SK-N-SH treated with all-trans-retinoic acid at 6 μM for 48 hours (cell line): ENCODE results near the gene MNAT1.

ENCODE experiments used
- ATAC-seq: fragments of 200-7000 bp; cut with Tn5 transposase; 3 replicates; pipeline ENCODE4 v1.9.1; 2020; ENCODE audit warnings: mild to moderate bottlenecking, moderate library complexity
- BACH2 ChIP-seq: fragments of 250-450 bp; sonication (Bioruptor Pico); IDR thresholded peaks from 2 replicates; pipeline ENCODE4 v1.9.0; 2021; ENCODE audit warnings: mild to moderate bottlenecking, borderline replicate concordance
- CSDC2 ChIP-seq: fragments of 250-450 bp; sonication (Bioruptor Pico); IDR thresholded peaks from 2 replicates; pipeline ENCODE4 v1.5.0; 2020; ENCODE audit warnings: mild to moderate bottlenecking, moderate library complexity
- CSRNP3 ChIP-seq: fragments of 250-450 bp; sonication (Bioruptor Pico); IDR thresholded peaks from 2 replicates; pipeline ENCODE4 v1.5.1; 2021; ENCODE audit warnings: mild to moderate bottlenecking, moderate library complexity
- ESRRG ChIP-seq: fragments of 250-450 bp; sonication (Bioruptor Pico); IDR thresholded peaks from 2 replicates; pipeline ENCODE4 v1.6.1; 2021; ENCODE audit warnings: mild to moderate bottlenecking
- GLIS3 ChIP-seq: fragments of 250-450 bp; sonication (Bioruptor Pico); IDR thresholded peaks from 2 replicates; pipeline ENCODE4 v1.5.0; 2020; ENCODE audit warnings: mild to moderate bottlenecking, moderate library complexity
- ISL1 ChIP-seq: fragments of 250-450 bp; sonication (Bioruptor Pico); IDR thresholded peaks from 2 replicates; pipeline ENCODE4 v2.1.2; 2022; ENCODE audit warnings: mild to moderate bottlenecking, moderate library complexity
- RARB ChIP-seq: fragments of 250-450 bp; sonication (Bioruptor Pico); IDR thresholded peaks from 2 replicates; pipeline ENCODE4 v1.8.0; 2021; ENCODE audit warnings: mild to moderate bottlenecking, moderate library complexity
- SNAI2 ChIP-seq: fragments of 250-450 bp; sonication (Bioruptor Pico); IDR thresholded peaks from 2 replicates; pipeline ENCODE4 v1.5.0; 2020; ENCODE audit warnings: mild to moderate bottlenecking, moderate library complexity
- TCF4 ChIP-seq: fragments of 250-450 bp; sonication (Bioruptor Pico); IDR thresholded peaks from 2 replicates; pipeline ENCODE4 v1.8.0; 2021; ENCODE audit warnings: mild to moderate bottlenecking, moderate library complexity, borderline replicate concordance
- TOX ChIP-seq: fragments of 250-450 bp; sonication (Bioruptor Pico); IDR thresholded peaks from 2 replicates; pipeline ENCODE4 v1.8.0; 2021; ENCODE audit warnings: mild to moderate bottlenecking, moderate library complexity, borderline replicate concordance
- TSHZ2 ChIP-seq: fragments of 250-450 bp; sonication (Bioruptor Pico); IDR thresholded peaks from 2 replicates; pipeline ENCODE4 v1.5.0; 2020; ENCODE audit warnings: mild to moderate bottlenecking, moderate library complexity
- ZC3H10 ChIP-seq: fragments of 250-450 bp; sonication (Bioruptor Pico); IDR thresholded peaks from 2 replicates; pipeline ENCODE4 v1.5.1; 2021; ENCODE audit warnings: mild to moderate bottlenecking, moderate library complexity
- ZFP3 ChIP-seq: fragments of 250-450 bp; sonication (Bioruptor Pico); IDR thresholded peaks from 2 replicates; pipeline ENCODE4 v1.5.0; 2020; ENCODE audit warnings: mild to moderate bottlenecking, moderate library complexity
- TF ChIP-seq, protein P1 (sequence below): fragments of 250-450 bp; sonication (Bioruptor Pico); IDR thresholded peaks from 2 replicates; pipeline ENCODE4 v1.8.0; 2020; ENCODE audit warnings: mild to moderate bottlenecking, moderate library complexity, borderline replicate concordance
- TF ChIP-seq, protein P2 (sequence below): fragments of 250-450 bp; sonication (Bioruptor Pico); IDR thresholded peaks from 2 replicates; pipeline ENCODE4 v1.8.0; 2021; ENCODE audit warnings: low read depth, mild to moderate bottlenecking, moderate library complexity, borderline replicate concordance

The MNAT1 gene

DNA sequence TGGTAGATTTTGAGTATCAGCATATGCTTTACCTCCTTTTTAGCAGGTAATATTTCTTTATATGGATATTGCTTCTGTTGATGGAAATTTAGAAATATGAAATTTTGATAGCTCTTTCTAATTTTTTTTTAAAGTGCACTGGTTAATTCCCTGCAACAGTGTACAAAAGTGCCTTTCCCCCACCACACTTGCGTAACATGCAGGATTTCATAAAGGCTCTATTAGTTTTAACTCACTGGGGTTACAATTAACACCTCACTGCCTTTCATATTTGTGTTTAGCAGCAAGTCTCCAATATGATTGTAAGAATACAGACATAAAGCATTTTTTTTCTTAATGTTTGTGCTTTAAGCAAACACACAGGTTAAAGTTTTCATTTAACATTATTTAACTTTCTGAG, 25.6 kb downstream of the MNAT1 start:
- ATAC-seq, result no peak

GRCh38 chr14:60760644-60761364, 26.2 kb downstream of the MNAT1 start:
- ATAC-seq, result no peak
- TF ChIP-seq, protein P1, sequence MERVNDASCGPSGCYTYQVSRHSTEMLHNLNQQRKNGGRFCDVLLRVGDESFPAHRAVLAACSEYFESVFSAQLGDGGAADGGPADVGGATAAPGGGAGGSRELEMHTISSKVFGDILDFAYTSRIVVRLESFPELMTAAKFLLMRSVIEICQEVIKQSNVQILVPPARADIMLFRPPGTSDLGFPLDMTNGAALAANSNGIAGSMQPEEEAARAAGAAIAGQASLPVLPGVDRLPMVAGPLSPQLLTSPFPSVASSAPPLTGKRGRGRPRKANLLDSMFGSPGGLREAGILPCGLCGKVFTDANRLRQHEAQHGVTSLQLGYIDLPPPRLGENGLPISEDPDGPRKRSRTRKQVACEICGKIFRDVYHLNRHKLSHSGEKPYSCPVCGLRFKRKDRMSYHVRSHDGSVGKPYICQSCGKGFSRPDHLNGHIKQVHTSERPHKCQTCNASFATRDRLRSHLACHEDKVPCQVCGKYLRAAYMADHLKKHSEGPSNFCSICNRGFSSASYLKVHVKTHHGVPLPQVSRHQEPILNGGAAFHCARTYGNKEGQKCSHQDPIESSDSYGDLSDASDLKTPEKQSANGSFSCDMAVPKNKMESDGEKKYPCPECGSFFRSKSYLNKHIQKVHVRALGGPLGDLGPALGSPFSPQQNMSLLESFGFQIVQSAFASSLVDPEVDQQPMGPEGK (CRISPR knock-in tag), result no peak
- TF ChIP-seq RARB (CRISPR knock-in tag) (no peak), SNAI2 (CRISPR knock-in tag) (no peak), CSRNP3 (CRISPR knock-in tag) (no peak), TSHZ2 (CRISPR knock-in tag) (no peak), GLIS3 (CRISPR knock-in tag) (no peak), TCF4 (CRISPR knock-in tag) (no peak), BACH2 (CRISPR knock-in tag) (no peak), ZFP3 (no peak), ESRRG (CRISPR knock-in tag) (no peak)
- TF ChIP-seq, protein P2, sequence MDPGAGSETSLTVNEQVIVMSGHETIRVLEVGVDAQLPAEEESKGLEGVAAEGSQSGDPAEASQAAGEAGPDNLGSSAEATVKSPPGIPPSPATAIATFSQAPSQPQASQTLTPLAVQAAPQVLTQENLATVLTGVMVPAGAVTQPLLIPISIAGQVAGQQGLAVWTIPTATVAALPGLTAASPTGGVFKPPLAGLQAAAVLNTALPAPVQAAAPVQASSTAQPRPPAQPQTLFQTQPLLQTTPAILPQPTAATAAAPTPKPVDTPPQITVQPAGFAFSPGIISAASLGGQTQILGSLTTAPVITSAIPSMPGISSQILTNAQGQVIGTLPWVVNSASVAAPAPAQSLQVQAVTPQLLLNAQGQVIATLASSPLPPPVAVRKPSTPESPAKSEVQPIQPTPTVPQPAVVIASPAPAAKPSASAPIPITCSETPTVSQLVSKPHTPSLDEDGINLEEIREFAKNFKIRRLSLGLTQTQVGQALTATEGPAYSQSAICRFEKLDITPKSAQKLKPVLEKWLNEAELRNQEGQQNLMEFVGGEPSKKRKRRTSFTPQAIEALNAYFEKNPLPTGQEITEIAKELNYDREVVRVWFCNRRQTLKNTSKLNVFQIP (CRISPR knock-in tag), result no peak

More for the DNA sequence above, 25.6 kb downstream of the MNAT1 start:
- TF ChIP-seq, protein P2 (CRISPR knock-in tag), result no peak
- TF ChIP-seq CSDC2 (CRISPR knock-in tag) (no peak), ZFP3 (no peak), SNAI2 (CRISPR knock-in tag) (no peak), CSRNP3 (CRISPR knock-in tag) (no peak)
- TF ChIP-seq, protein P1 (CRISPR knock-in tag), result no peak

DNA sequence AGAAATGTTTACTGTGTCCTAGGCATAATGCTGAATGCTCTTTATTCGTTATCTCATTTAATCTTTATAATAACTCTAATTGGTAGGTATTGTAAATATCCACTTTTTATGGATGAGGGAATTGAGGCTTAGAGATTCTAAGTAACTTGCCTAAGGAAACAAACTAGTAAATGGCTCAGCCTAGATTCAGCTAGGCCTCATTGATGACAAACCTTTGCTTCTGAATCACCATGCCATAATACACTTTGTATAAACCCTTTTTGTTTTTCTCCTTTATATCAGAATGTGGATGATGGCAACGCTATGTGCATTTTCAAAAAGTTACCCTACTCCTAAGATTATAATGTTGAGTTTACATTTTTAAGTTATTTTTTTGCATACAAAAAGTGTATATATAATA, 34.0 kb downstream of the MNAT1 start:
- ATAC-seq, result no peak
- TF ChIP-seq CSDC2 (CRISPR knock-in tag), result no peak
- no peak for TF ChIP-seq TSHZ2 (CRISPR knock-in tag)
- TF ChIP-seq, protein P1 (CRISPR knock-in tag), result no peak
- no peak for TF ChIP-seq BACH2 (CRISPR knock-in tag)
- no peak for TF ChIP-seq ISL1 (CRISPR knock-in tag)
- no peak for TF ChIP-seq TOX (CRISPR knock-in tag)
- TF ChIP-seq ZC3H10 (CRISPR knock-in tag), result no peak
